Fibroblast of lung (primary cell): ENCODE data around the gene CSF3R. TPM values are rescaled to one million over a fixed set of nuclear protein-coding genes. Genes with fewer than 3 reads are reported as not detected.

ENCODE experiments used
- DNase-seq, 2 donors: peaks; one replicate each; pipeline versions ENCODE4 v3.0.0 to v3.0.0-alpha.2; 2010; ENCODE audit warnings: low read depth in 2 of 2
- H2AFZ ChIP-seq: 2 replicates; pipeline ENCODE4 v1.5.1; 2012; ENCODE audit warnings: low read length, control low read depth, inconsistent platforms
- H3K27ac ChIP-seq: 2 replicates; pipeline ENCODE4 v1.5.1; 2011; ENCODE audit warnings: low read length, control low read depth; ENCODE audit not compliant: insufficient read depth
- H3K27me3 ChIP-seq: 2 replicates; pipeline ENCODE4 v1.5.1; 2011; ENCODE audit warnings: mild to moderate bottlenecking, low read length; ENCODE audit not compliant: control insufficient read depth, insufficient read depth
- H3K36me3 ChIP-seq: 2 replicates; pipeline ENCODE4 v1.5.1; 2011; ENCODE audit warnings: low read length; ENCODE audit not compliant: control insufficient read depth, insufficient read depth
- H3K4me1 ChIP-seq: 2 replicates; pipeline ENCODE4 v1.5.1; 2011; ENCODE audit warnings: low read length; ENCODE audit not compliant: control insufficient read depth, insufficient read depth; ENCODE audit errors: extremely low read depth
- H3K4me2 ChIP-seq: 2 replicates; pipeline ENCODE4 v1.5.1; 2011; ENCODE audit warnings: low read length, control low read depth; ENCODE audit not compliant: insufficient read depth; ENCODE audit errors: extremely low read depth
- H3K4me3 ChIP-seq, 4 experiments: fragments of 200-600 bp in 1 of 4; sonication (generic) in 1 of 4; replicated peaks in 1 of 4; 2 replicates each; pipeline ENCODE4 v1.5.1; 2011 to 2016; ENCODE audit warnings: low read length in 4 of 4, low read depth in 3 of 4, mild to moderate bottlenecking in 3 of 4, control low read depth in 2 of 4, inconsistent platforms in 1 of 4, mixed read lengths in 1 of 4; ENCODE audit not compliant: insufficient read depth in 1 of 4; ENCODE audit errors: control extremely low read depth in 1 of 4
- H3K79me2 ChIP-seq: 2 replicates; pipeline ENCODE4 v1.5.1; 2012; ENCODE audit warnings: mild to moderate bottlenecking, low read length, inconsistent platforms; ENCODE audit not compliant: control insufficient read depth, insufficient read depth
- H3K9ac ChIP-seq: 2 replicates; pipeline ENCODE4 v1.5.1; 2011; ENCODE audit warnings: mild to moderate bottlenecking, low read length, control low read depth; ENCODE audit not compliant: insufficient read depth
- H3K9me3 ChIP-seq: 2 replicates; pipeline ENCODE4 v1.5.1; 2012; ENCODE audit warnings: low read depth, low read length; ENCODE audit not compliant: control insufficient read depth, insufficient read depth
- H4K20me1 ChIP-seq: 2 replicates; pipeline ENCODE4 v1.5.1; 2011; ENCODE audit warnings: low read length; ENCODE audit not compliant: control insufficient read depth, insufficient read depth; ENCODE audit errors: extremely low read depth
- EZH2 ChIP-seq: IDR thresholded peaks from 2 replicates; pipeline ENCODE4 v1.5.1; 2012; ENCODE audit warnings: low read length, control low read depth, mild to moderate bottlenecking; ENCODE audit errors: missing control alignments
- polyA plus RNA-seq, 2 donors: library from polyadenylated mRNA; depleted of rRNA in 1 of 2; stranded (reverse) in 1 of 2; unstranded in 1 of 2; fragments of >200 nt; gene quantifications; 2 replicates each; pipeline ENCODE4 v1.2.1, GENCODE V29; 2011 to 2012; ENCODE audit warnings: missing spikeins in 1 of 2
- total RNA-seq: library from RNA; depleted of rRNA; stranded (reverse); fragments of >200 nt; gene quantifications from 2 replicates; pipeline ENCODE4 v1.2.1, GENCODE V29; 2014
- TF ChIP-seq, protein P1 (sequence below), 2 donors: IDR thresholded peaks in 1 of 2; conservative IDR thresholded peaks in 1 of 2; 1 replicate in 1 of 2; 2 replicates in 1 of 2; pipeline ENCODE4 v1.5.1; 2011 to 2012; ENCODE audit warnings: low read length in 2 of 2, control low read depth in 1 of 2, inconsistent platforms in 1 of 2, low read depth in 1 of 2, mild to moderate bottlenecking in 1 of 2

The CSF3R gene
- total and polyA plus RNA-seq, 2 donors (not counting 1 experiment from before 2014, with no cell fraction given), result under 0.01 TPM; not detected in 1

- peaks cover 4% of the 10 kb centered on the region for H3K4me1 ChIP-seq
- H3K4me3 ChIP-seq, result no peak overlapping the region
- no peaks in the 10 kb centered on the region for H3K9me3 ChIP-seq
- TF ChIP-seq, protein P1, sequence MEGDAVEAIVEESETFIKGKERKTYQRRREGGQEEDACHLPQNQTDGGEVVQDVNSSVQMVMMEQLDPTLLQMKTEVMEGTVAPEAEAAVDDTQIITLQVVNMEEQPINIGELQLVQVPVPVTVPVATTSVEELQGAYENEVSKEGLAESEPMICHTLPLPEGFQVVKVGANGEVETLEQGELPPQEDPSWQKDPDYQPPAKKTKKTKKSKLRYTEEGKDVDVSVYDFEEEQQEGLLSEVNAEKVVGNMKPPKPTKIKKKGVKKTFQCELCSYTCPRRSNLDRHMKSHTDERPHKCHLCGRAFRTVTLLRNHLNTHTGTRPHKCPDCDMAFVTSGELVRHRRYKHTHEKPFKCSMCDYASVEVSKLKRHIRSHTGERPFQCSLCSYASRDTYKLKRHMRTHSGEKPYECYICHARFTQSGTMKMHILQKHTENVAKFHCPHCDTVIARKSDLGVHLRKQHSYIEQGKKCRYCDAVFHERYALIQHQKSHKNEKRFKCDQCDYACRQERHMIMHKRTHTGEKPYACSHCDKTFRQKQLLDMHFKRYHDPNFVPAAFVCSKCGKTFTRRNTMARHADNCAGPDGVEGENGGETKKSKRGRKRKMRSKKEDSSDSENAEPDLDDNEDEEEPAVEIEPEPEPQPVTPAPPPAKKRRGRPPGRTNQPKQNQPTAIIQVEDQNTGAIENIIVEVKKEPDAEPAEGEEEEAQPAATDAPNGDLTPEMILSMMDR (conservative IDR thresholded peaks at IDR 0.05 in 1 of 2, IDR thresholded peaks at IDR 0.05 in 1 of 2; ENCODE audit: low read depth in 1 of 2, low read length in 2 of 2), result no peak
- TF ChIP-seq EZH2, result no peak
- H3K4me2 ChIP-seq, result no peak overlapping the region
- no peaks in the 10 kb centered on the region for H3K27me3 ChIP-seq
- no peak overlapping the region for H2AFZ ChIP-seq
- H4K20me1 ChIP-seq, result no peaks in the 10 kb centered on the region
- H3K9ac ChIP-seq, result no peak overlapping the region
- DNase-seq, result no peak
- no peaks in the 10 kb centered on the region for H3K79me2 ChIP-seq
- no peaks in the 10 kb centered on the region for H3K36me3 ChIP-seq
- H3K27ac ChIP-seq, result no peak overlapping the region
These were observed 63.6 kb downstream of the CSF3R start for GRCh38 chr1:36419140-36419539.

DNA sequence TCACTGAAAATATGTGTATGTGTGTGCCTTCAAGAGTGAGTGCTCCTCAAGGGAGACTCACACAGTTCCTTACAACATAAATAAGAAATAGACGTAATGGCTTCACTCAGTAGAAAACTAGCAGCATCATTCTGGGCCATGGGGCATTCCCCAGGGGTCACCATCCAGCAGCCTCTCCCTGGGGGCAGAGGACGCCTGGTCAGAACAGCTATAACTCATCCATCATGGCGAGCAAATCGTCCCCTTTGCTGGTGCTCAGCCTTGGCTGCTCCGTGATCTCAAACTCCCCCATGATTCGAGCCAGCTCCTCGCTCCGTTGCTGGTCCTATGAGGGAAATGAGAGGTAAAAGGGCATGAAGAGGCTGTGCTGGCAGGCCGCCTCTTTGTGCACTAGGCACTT lies 64.8 kb downstream of the CSF3R start:
- H3K4me2 ChIP-seq, result no peak overlapping the region
- H3K27me3 ChIP-seq, result no peaks in the 10 kb centered on the region
- no peaks in the 10 kb centered on the region for H3K36me3 ChIP-seq
- TF ChIP-seq EZH2, result no peak
- TF ChIP-seq, protein P1 (conservative IDR thresholded peaks at IDR 0.05 in 1 of 2, IDR thresholded peaks at IDR 0.05 in 1 of 2; ENCODE audit: low read depth in 1 of 2, low read length in 2 of 2), result no peak
- no peaks in the 10 kb centered on the region for H4K20me1 ChIP-seq
- no peak overlapping the region for H3K4me3 ChIP-seq
- H2AFZ ChIP-seq, result no peak overlapping the region
- no peaks in the 10 kb centered on the region for H3K79me2 ChIP-seq
- DNase-seq, result no peak
- H3K27ac ChIP-seq, result no peak overlapping the region
- peaks cover 4% of the 10 kb centered on the region for H3K4me1 ChIP-seq
- H3K9ac ChIP-seq, result no peak overlapping the region
- no peaks in the 10 kb centered on the region for H3K9me3 ChIP-seq

Other genes starting within 250 kb of the CSF3R start
- 2.8 and 3.3 TPM in 2 replicates for gene SH3D21, start 176.5 kb downstream of the CSF3R start, total RNA-seq
- 1.1 and 1.9 TPM in 2 replicates for gene SH3D21, start 176.5 kb downstream of the CSF3R start, polyA plus RNA-seq
- gene EVA1B, start 159.3 kb downstream of the CSF3R start, total RNA-seq, result 199 and 248 TPM in 2 replicates
- 22.7 and 27.1 TPM in 2 replicates for gene EVA1B, start 159.3 kb downstream of the CSF3R start, polyA plus RNA-seq
- gene STK40, start 97.0 kb downstream of the CSF3R start, total RNA-seq, result 10.5 and 14.2 TPM in 2 replicates
- 15.1 and 15.4 TPM in 2 replicates for gene STK40, start 97.0 kb downstream of the CSF3R start, polyA plus RNA-seq
- 13.9 and 19.2 TPM in 2 replicates for gene LSM10, start 85.0 kb downstream of the CSF3R start, total RNA-seq
- gene LSM10, start 85.0 kb downstream of the CSF3R start, polyA plus RNA-seq, result 33.5 and 49.1 TPM in 2 replicates
- 8.7 and 10.7 TPM in 2 replicates for gene OSCP1, start 32.5 kb downstream of the CSF3R start, total RNA-seq
- gene OSCP1, start 32.5 kb downstream of the CSF3R start, polyA plus RNA-seq, result 6.1 and 6.5 TPM in 2 replicates
- 75.0 and 75.5 TPM in 2 replicates for gene MRPS15, start 18.5 kb downstream of the CSF3R start, total RNA-seq
- 99.1 and 112 TPM in 2 replicates for gene MRPS15, start 18.5 kb downstream of the CSF3R start, polyA plus RNA-seq